H1 (cell line): Measurements from ENCODE around the gene MSI2. TPM values are rescaled to one million over a fixed set of nuclear protein-coding genes. Genes with fewer than 3 reads are reported as not detected.

Experiments used
- ASH2L ChIP-seq: fragments of 200-600, 300-600 bp; sonication (generic); IDR thresholded peaks from one replicate; pipeline ENCODE4 v1.7.1; 2017; ENCODE audit warnings: low read length
- CHD2 ChIP-seq: IDR thresholded peaks from 2 replicates; pipeline ENCODE4 v1.6.1; 2012; ENCODE audit warnings: low read length, improper control_type of control experiment
- EP300 ChIP-seq, 2 experiments: IDR thresholded peaks; 1 replicate in 1 of 2; 2 replicates in 1 of 2; pipeline ENCODE4 v1.6.1; 2011 to 2012; ENCODE audit warnings: low read depth in 2 of 2, low read length in 2 of 2, mild to moderate bottlenecking in 2 of 2, borderline replicate concordance in 1 of 2, inconsistent platforms in 1 of 2, moderate library complexity in 1 of 2
- HDAC2 ChIP-seq, 2 experiments: fragments of 300-600 bp in 1 of 2; sonication (generic) in 1 of 2; IDR thresholded peaks; 2 replicates each; pipeline ENCODE4 v1.6.1; 2011 to 2012; ENCODE audit warnings: low read depth in 2 of 2, low read length in 2 of 2, mild to moderate bottlenecking in 2 of 2, moderate library complexity in 2 of 2, borderline replicate concordance in 1 of 2, inconsistent platforms in 1 of 2
- HDAC6 ChIP-seq: IDR thresholded peaks from one replicate; pipeline ENCODE4 v1.7.1; 2012; ENCODE audit warnings: low read depth, mild to moderate bottlenecking, inconsistent platforms, low read length, moderate library complexity
- SIRT6 ChIP-seq: IDR thresholded peaks from one replicate; pipeline ENCODE4 v1.7.1; 2012; ENCODE audit warnings: low read length, inconsistent platforms
- USF2 ChIP-seq: IDR thresholded peaks from 2 replicates; pipeline ENCODE4 v1.6.1; 2011; ENCODE audit warnings: low read length, improper control_type of control experiment
- YY1 ChIP-seq: IDR thresholded peaks from 2 replicates; pipeline ENCODE4 v1.6.1; 2011; ENCODE audit warnings: low read depth, mild to moderate bottlenecking, low read length
- polyA plus RNA-seq, 7 experiments: library from polyadenylated mRNA; depleted of rRNA in 3 of 7; stranded (reverse) in 5 of 7; unstranded in 2 of 7; fragments of >200 nt in 5 of 7; fragments of 200-250 nt in 2 of 7; gene quantifications; 1 replicate in 5 of 7; 2 replicates in 1 of 7; 4 replicates in 1 of 7; pipeline versions ENCODE4 v1.2.1 to v1.2.3, GENCODE V29; 2011 to 2013; ENCODE audit warnings: missing spikeins in 2 of 7, mixed read lengths in 2 of 7
- total RNA-seq: library from RNA; stranded (reverse); fragmentation: NEBNext Ultra II Directional; extraction: Animal tissue kit (Norgen Biotek cat#: 25700); gene quantifications from 2 replicates; pipeline ENCODE4 v1.2.1, GENCODE V29; 2021

Gene MSI2
- total and polyA plus RNA-seq, 2 of the 8 experiments (the other 6 are each of a cell fraction or from before 2014, with no cell fraction given): 36.7 to 80.6 TPM

GRCh38 chr17:57666201-57666870 is 410.0 kb downstream of the MSI2 start (continued):
- TF ChIP-seq HDAC2 (IDR thresholded peaks at IDR 0.05; ENCODE audit: borderline replicate concordance in 1 of 2, low read depth in 2 of 2, low read length in 2 of 2): no peak
- no peak for TF ChIP-seq CHD2
- TF ChIP-seq USF2: no peak
- TF ChIP-seq HDAC6: no peak
- TF ChIP-seq SIRT6: no peak
- TF ChIP-seq EP300 (IDR thresholded peaks at IDR 0.05; ENCODE audit: borderline replicate concordance in 1 of 2, low read depth in 2 of 2, low read length in 2 of 2): no peak
- no peak for TF ChIP-seq YY1
- TF ChIP-seq ASH2L: no peak
